UCSD-AML1 (cell line): ENCODE results near the gene RUSF1.
"Not testable (repeated sequence)": the region's sequence is repeated elsewhere in the genome, so short reads cannot be mapped to it uniquely, and the experiment has no call there.

Source experiments
- DNase-seq: peaks from one replicate; lab custom pipeline; 2025; ENCODE audit not compliant: unreplicated experiment; lab: John Stamatoyannopoulos, UW

RUSF1 gene

GRCh38 chr16:31517800-31518402, 9.7 kb upstream of the RUSF1 start:
- no peak for DNase-seq

- no peak for DNase-seq
These were observed 5.7 kb upstream of the RUSF1 start for GRCh38 chr16:31513884-31514283.

- DNase-seq = no peak
These were observed 4.9 kb upstream of the RUSF1 start for GRCh38 chr16:31513126-31513525.

GRCh38 chr16:31508706-31509195, 560 bp upstream of the RUSF1 start:
- no peak for DNase-seq

- no peak for DNase-seq
These were observed 618 bp downstream of the RUSF1 start for GRCh38 chr16:31507617-31507928.

- DNase-seq = no peak
These were observed 2.7 kb downstream of the RUSF1 start for GRCh38 chr16:31505483-31505882.

GRCh38 chr16:31504159-31504558, 4.0 kb downstream of the RUSF1 start:
- DNase-seq = no peak

- not testable (repeated sequence) for DNase-seq
These were observed 4.6 kb downstream of the RUSF1 start for GRCh38 chr16:31503555-31503954.

GRCh38 chr16:31502981-31503380, 5.2 kb downstream of the RUSF1 start:
- no peak for DNase-seq

GRCh38 chr16:31501966-31502348, 6.2 kb downstream of the RUSF1 start:
- DNase-seq = no peak

- DNase-seq = no peak
These were observed 6.8 kb downstream of the RUSF1 start for GRCh38 chr16:31501226-31501965.

- no peak for DNase-seq
These were observed 8.3 kb downstream of the RUSF1 start for GRCh38 chr16:31499928-31500327.

- DNase-seq = no peak
These were observed 9.7 kb downstream of the RUSF1 start for GRCh38 chr16:31498493-31498892.

GRCh38 chr16:31496670-31497069, 11.5 kb downstream of the RUSF1 start:
- DNase-seq = no peak

GRCh38 chr16:31493506-31494125, 14.6 kb downstream of the RUSF1 start:
- DNase-seq = no peak

GRCh38 chr16:31491778-31492418, 16.3 kb downstream of the RUSF1 start:
- no peak for DNase-seq

- no peak for DNase-seq
These were observed 18.3 kb downstream of the RUSF1 start for GRCh38 chr16:31489616-31490584.

- no peak for DNase-seq
These were observed 19.0 kb downstream of the RUSF1 start for GRCh38 chr16:31489298-31489564.

GRCh38 chr16:31488468-31489297, 19.5 kb downstream of the RUSF1 start:
- DNase-seq = no peak
